Neutrophil (primary cell): ENCODE data around the gene LIPT2.

Experiments used
- H3K27ac ChIP-seq: fragments of 200-600 bp; sonication (generic); 2 replicates; pipeline ENCODE4 v1.5.1; 2016; ENCODE audit warnings: mild to moderate bottlenecking, moderate library complexity
- H3K27me3 ChIP-seq: fragments of 200-600 bp; sonication (generic); 2 replicates; pipeline ENCODE4 v1.6.0; 2016; ENCODE audit warnings: mild to moderate bottlenecking
- H3K36me3 ChIP-seq: fragments of 200-600 bp; sonication (generic); 2 replicates; pipeline ENCODE4 v1.5.1; 2017
- H3K4me1 ChIP-seq, 2 experiments: fragments of 200-600 bp in 1 of 2; sonication (generic) in 1 of 2; 1 replicate in 1 of 2; 2 replicates in 1 of 2; pipeline versions ENCODE4 v1.5.1 to v1.6.1; 2013 to 2016; ENCODE audit warnings: low read depth in 1 of 2, low read length in 1 of 2, mild to moderate bottlenecking in 1 of 2, moderate library complexity in 1 of 2; ENCODE audit not compliant: control insufficient read depth in 1 of 2, insufficient read depth in 1 of 2
- H3K4me3 ChIP-seq, 2 experiments: fragments of 200-600 bp in 1 of 2; sonication (generic) in 1 of 2; 1 replicate in 1 of 2; 2 replicates in 1 of 2; pipeline ENCODE4 v1.5.1; 2013 to 2016; ENCODE audit warnings: low read depth in 1 of 2, low read length in 1 of 2, mild to moderate bottlenecking in 1 of 2, moderate library complexity in 1 of 2
- H3K9me3 ChIP-seq: fragments of 200-600 bp; sonication (generic); 2 replicates; pipeline ENCODE4 v1.5.1; 2016
- TF ChIP-seq, protein P1 (sequence below): fragments of 200-600 bp; sonication (generic); IDR thresholded peaks from 2 replicates; pipeline ENCODE4 v1.5.1; 2016; ENCODE audit warnings: antibody characterized with exemption

Gene LIPT2

DNA sequence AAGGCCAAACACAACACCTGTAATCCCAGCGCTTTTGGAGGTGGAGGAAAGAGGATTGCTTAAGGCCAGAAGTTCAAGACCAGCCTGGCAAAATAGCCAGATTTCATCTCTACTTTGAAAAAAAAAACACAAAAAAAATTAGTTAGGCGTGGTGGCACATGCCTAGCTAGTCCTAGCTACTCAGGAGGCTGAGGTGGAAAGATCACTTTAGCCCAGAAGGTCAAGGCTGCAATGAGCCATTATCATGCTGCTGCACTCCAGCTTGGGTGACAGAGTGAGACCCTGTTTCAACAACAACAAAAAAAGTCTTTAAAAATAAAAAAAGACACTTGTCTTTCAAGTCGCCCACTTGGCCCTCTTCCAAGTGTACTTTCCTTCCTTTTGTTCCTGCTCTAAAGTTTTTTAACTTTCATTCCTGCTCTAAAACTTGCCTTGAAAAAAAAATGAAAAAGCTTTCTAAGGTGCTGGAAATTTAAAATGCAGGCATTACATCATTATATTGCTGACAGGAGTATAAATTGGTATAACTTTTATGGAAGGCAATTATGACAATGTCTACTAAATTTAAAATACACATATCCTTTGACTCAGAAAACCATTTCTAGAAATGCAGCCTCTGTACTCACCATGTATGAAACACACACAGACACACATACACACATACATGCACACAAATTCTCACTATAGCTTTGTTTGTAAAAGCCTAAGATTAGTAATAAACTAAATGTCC is 12.7 kb downstream of the LIPT2 start:
- H3K36me3 ChIP-seq, result no peaks in the 10 kb centered on the region
- H3K4me1 ChIP-seq, result peaks cover 0 to 4% of the 10 kb centered on the region in 2 experiments
- H3K27me3 ChIP-seq, result no peaks in the 10 kb centered on the region
- TF ChIP-seq, protein P1, sequence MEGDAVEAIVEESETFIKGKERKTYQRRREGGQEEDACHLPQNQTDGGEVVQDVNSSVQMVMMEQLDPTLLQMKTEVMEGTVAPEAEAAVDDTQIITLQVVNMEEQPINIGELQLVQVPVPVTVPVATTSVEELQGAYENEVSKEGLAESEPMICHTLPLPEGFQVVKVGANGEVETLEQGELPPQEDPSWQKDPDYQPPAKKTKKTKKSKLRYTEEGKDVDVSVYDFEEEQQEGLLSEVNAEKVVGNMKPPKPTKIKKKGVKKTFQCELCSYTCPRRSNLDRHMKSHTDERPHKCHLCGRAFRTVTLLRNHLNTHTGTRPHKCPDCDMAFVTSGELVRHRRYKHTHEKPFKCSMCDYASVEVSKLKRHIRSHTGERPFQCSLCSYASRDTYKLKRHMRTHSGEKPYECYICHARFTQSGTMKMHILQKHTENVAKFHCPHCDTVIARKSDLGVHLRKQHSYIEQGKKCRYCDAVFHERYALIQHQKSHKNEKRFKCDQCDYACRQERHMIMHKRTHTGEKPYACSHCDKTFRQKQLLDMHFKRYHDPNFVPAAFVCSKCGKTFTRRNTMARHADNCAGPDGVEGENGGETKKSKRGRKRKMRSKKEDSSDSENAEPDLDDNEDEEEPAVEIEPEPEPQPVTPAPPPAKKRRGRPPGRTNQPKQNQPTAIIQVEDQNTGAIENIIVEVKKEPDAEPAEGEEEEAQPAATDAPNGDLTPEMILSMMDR, result no peak
- H3K9me3 ChIP-seq, result no peaks in the 10 kb centered on the region
- no peak overlapping the region for H3K27ac ChIP-seq
- H3K4me3 ChIP-seq, result no peak overlapping the region

DNA sequence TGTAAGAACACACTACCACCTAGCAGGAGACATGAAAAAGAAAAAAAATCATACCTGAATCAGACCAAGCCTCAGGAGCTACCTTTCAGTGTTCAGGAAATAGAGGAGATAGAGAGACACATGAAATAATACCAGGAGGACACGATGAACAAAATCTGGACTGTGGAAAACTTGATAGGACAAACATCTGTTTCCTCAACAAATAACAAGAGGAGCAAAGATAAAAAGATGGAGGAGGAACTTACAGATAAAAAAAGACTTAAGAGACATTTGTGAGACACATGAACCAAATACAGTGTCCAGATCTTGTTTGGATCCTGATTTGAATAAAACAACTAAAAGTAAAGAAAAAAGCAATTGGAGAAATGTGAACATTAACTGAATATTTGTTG is 13.8 kb downstream of the LIPT2 start:
- Histone ChIP-seq H3K27me3 (no peaks in the 10 kb centered on the region), H3K27ac (no peak overlapping the region), H3K36me3 (no peaks in the 10 kb centered on the region), H3K4me1 (peaks cover 0 to 4% of the 10 kb centered on the region in 2 experiments), H3K4me3 (no peak overlapping the region), H3K9me3 (no peaks in the 10 kb centered on the region)
- TF ChIP-seq, protein P1, result no peak

DNA sequence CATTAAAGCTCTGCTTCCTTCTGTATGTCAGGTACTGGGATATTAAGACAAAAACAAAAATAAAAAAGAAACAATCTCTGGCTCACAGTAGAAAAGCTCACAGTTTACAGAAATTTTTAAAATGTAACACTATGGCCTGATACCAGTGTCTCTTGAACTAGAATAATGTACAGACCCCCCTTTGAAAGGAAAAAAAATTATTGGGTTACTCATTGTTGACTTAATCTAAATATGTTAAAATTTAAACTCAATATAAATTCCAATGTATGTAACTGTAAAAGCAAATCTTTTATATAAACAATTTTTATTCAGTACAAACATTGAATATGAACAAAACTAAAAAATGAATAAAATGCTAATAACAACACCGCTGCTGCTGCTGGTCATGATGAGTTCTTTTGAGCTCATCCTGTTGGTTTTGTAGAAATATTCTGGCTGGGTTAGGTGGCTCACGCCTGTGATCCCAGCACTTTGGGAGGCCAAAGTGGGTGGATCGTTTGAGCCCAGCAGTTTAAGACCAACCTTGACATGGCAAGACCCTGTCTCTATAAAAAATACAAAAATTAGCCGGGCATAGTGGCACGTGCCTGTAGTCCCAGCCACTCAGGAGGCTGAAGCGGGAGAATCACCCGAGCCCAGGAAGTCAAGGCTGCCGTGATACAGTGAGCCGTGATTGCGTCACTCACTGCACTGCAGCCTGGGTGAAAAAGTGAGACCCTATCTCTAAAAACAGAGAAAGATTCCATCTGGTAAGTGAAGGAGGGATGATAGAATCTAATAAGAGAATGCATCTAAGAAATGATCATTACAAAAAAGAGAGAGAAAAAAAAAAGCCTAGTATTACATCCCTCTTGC is 14.4 kb downstream of the LIPT2 start:
- Histone ChIP-seq H3K4me3 (no peak overlapping the region), H3K27me3 (no peaks in the 10 kb centered on the region), H3K36me3 (no peaks in the 10 kb centered on the region), H3K27ac (no peak overlapping the region), H3K4me1 (peaks cover 2 to 6% of the 10 kb centered on the region in 2 experiments), H3K9me3 (no peaks in the 10 kb centered on the region)
- TF ChIP-seq, protein P1, result no peak

DNA sequence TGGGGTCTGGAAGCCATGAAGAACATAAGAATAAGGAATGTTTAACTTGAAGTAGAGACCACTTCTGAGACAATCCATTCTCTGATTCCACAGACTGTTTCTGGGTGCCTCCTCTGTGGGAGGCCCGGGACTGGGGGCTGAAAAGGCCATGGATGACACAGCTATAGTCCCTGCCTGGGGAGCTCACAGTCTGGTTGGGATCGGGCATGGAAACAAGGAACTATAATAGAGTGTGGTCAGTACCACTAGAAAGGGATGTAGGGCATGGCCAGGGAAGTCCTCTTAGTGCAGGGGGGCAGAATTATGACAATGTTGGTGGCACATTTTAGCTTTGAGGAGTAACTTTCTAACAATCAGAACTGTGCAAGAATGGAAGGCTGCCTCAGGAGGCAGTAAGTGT is 17.0 kb downstream of the LIPT2 start:
- TF ChIP-seq, protein P1, result no peak
- Histone ChIP-seq H3K4me1 (peaks cover 19 to 20% of the 10 kb centered on the region in 2 experiments), H3K27ac (no peak overlapping the region), H3K36me3 (no peaks in the 10 kb centered on the region), H3K4me3 (no peak overlapping the region), H3K27me3 (no peaks in the 10 kb centered on the region), H3K9me3 (no peaks in the 10 kb centered on the region)

DNA sequence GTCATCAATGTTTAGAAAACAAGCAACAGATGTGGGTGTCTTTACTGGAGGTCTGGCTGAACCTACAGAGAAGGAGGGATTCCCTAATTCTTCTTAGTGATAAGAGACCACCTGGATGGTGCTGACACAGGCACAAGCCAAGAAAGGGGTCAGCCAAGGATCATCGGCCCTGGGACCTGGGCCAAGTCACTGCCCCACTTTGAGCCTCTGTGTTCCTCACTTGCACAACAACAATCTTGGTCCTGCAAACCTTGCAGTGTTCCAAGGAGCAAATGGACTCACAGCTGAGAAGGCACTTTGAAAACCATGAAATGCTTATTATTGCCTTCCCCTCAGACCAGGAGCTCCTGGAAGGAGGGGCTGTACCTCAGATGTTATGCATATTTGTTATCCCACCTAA is 19.2 kb downstream of the LIPT2 start:
- H3K27me3 ChIP-seq, result no peaks in the 10 kb centered on the region
- TF ChIP-seq, protein P1, result no peak
- no peaks in the 10 kb centered on the region for H3K9me3 ChIP-seq
- peak overlapping the region; percentile 55 for H3K27ac ChIP-seq
- no peaks in the 10 kb centered on the region for H3K36me3 ChIP-seq
- no peak overlapping the region for H3K4me3 ChIP-seq
- peaks cover 19 to 20% of the 10 kb centered on the region in 2 experiments for H3K4me1 ChIP-seq
